VCaP (cell line): Measurements from ENCODE around the gene MLPH.

Source experiments
- H3K27ac ChIP-seq: fragments of 450-650 bp; 2 replicates; pipeline ENCODE4 v1.5.1; 2017
- CTCF ChIP-seq: fragments of 450-650 bp; conservative IDR thresholded peaks from 2 replicates; pipeline ENCODE4 v1.5.1; 2017; ENCODE audit warnings: mild to moderate bottlenecking, moderate library complexity

Gene MLPH

GRCh38 chr2:237474931-237475703, 11.9 kb upstream of the MLPH start:
- peak; percentile 93 for TF ChIP-seq CTCF
- peak overlapping the region; percentile 89 for H3K27ac ChIP-seq

DNA sequence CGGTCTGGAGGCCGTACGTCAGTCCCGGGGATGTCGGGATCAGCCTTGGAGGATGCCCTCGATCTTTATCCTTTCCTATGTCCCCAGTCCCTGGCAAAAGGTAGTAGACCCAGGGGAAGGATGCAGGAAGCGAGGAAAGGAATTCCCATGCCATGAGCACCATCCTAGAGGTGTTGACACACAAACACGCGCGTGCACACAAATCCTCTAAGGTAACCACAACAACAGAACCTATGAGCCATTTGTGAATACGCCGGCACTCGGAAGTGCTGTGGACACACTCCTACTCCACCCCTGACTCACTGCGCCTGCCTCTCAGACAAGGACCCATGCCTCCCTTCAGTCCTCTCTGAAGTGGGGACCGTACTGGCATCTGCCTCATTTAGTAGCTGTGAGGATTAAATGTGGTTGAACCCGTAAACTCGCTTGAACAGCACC, 11.3 kb upstream of the MLPH start:
- TF ChIP-seq CTCF: no peak; the same call in none of the 2 replicates
- peak overlapping the region; percentile 89 for H3K27ac ChIP-seq

DNA sequence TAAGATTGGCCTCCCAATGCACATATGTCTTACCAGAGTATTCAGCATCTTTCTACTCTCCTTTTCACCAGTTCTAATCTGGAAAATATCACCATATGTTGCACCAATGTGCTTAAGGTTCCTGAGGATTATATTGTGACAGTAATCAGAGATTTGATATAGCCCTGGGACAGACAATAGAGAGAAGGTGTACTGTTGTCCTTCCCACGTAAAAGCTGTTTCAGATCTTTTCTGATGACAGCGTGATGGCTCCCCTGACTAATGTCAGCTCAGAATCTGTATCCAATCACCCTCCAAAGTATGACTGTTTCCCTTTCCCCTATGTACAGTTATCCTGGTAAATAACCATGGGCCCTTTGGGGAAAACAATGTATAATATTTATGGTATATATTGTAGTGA, 9.0 kb upstream of the MLPH start:
- H3K27ac ChIP-seq: no peak overlapping the region
- TF ChIP-seq CTCF: no peak

- TF ChIP-seq CTCF: no peak
- peak overlapping the region; percentile 19 for H3K27ac ChIP-seq
These were observed 8.1 kb upstream of the MLPH start for GRCh38 chr2:237478979-237479378.

DNA sequence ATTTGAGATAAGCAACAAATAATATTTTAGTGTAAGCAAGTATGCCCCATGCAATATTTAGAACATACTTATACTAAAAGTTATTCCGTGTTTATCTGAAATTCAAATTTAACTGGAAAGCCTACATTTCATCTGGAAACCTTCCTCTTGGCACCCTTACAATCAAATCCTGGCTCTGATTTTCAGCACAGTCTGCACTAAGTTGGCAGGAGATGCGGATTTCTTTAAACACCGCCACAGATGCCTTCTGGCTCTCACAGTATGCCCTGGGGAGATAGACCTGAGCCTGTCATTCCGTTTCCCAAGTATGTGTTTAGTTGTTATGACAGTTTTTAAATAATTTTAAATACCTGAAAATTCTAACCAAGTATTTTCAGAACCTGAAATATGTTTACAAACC, 7.3 kb upstream of the MLPH start:
- no peak for TF ChIP-seq CTCF

DNA sequence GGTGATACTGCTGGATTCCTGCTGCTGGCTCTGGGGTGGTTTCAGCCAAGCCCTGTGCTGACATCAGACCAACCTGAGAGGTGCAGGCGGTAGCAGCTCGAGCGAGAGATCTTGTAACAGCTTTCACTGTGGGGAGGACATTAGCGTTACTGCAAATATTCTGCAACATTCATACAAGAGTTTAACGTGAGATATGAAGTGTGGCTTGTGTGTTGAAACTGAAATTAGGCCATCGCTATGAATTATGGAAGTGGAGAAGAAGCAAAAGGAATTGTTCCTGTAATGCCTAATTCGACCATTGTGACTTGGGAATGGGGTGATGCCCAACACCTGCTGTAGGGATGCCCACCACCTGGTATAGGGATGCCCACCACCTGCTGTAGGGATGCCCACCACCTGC, 6.5 kb upstream of the MLPH start:
- TF ChIP-seq CTCF: no peak
- peak overlapping the region; percentile 19; the same call in 1 of the 2 replicates for H3K27ac ChIP-seq

More for the DNA sequence above, 7.3 kb upstream of the MLPH start:
- H3K27ac ChIP-seq: peak overlapping the region; percentile 19

DNA sequence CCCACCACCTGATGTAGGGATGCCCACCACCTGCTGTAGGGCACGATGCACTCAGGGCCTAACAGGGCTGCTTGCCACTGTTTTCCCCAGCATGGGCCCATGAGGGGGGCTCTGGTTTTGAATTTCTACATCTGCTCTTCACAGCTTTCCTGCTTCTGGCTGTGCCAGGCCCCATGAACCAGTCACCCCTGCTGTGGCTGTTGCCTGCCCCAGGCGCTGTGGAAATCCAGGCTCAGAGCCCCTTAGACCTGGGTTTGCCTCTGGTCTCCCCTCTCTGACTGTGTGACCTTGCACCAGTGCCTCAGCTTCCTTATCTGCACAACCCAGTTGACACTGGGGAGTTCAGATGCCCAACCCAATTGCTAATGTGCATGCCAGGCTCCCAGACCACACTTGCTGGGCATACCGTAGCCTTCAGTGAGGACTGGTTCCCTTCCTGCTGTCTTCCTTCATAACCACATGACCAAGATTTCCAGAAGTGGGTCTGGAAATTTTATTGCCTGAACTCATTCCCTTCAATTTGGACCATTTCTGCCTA, 6.0 kb upstream of the MLPH start:
- TF ChIP-seq CTCF: no peak

More for the DNA sequence above, 6.0 kb upstream of the MLPH start:
- H3K27ac ChIP-seq: no peak overlapping the region
